SJCRH30 (cell line): ENCODE results near the gene PCK1. TPM values are rescaled to one million over a fixed set of nuclear protein-coding genes. Genes with fewer than 3 reads are reported as not detected.
A peak's percentile ranks its signal among the peaks of the same experiment; 100 is the strongest.

Source experiments
- DNase-seq, 2 experiments: peaks; one replicate each; pipeline ENCODE4 v3.0.0-alpha.2; 2015 to 2020
- H3K27ac ChIP-seq: fragments of 250-450 bp; sonication (Bioruptor Pico); 2 replicates; pipeline ENCODE4 v1.5.1; 2020; ENCODE audit warnings: mild to moderate bottlenecking, moderate library complexity
- H3K27me3 ChIP-seq: fragments of 250-450 bp; sonication (Bioruptor Pico); 2 replicates; pipeline ENCODE4 v1.5.1; 2020; ENCODE audit warnings: mild to moderate bottlenecking, moderate library complexity
- H3K36me3 ChIP-seq: fragments of 250-450 bp; sonication (Bioruptor Pico); 2 replicates; pipeline ENCODE4 v1.5.1; 2020; ENCODE audit warnings: mild to moderate bottlenecking, moderate library complexity
- H3K4me1 ChIP-seq: fragments of 250-450 bp; sonication (Bioruptor Pico); 2 replicates; pipeline ENCODE4 v1.5.1; 2020; ENCODE audit warnings: mild to moderate bottlenecking, moderate library complexity
- H3K4me3 ChIP-seq: fragments of 250-450 bp; sonication (Bioruptor Pico); 2 replicates; pipeline ENCODE4 v1.5.1; 2020; ENCODE audit warnings: mild to moderate bottlenecking, moderate library complexity
- H3K9me3 ChIP-seq: fragments of 250-450 bp; sonication (Bioruptor Pico); replicated peaks from 2 replicates; pipeline ENCODE4 v1.5.1; 2020; ENCODE audit warnings: mild to moderate bottlenecking, moderate library complexity
- total RNA-seq: library from RNA; depleted of rRNA; stranded (reverse); fragments of >200 nt; shearing (Covaris generic); gene quantifications from 2 replicates; pipeline ENCODE4 v1.2.3, GENCODE V29; 2014

PCK1 gene
- total RNA-seq, 1 experiment from 2014 or later: not detected

- no peak for DNase-seq
- H3K36me3 ChIP-seq: no peaks in the 10 kb centered on the region
- H3K4me1 ChIP-seq: peaks cover 29% of the 10 kb centered on the region
- H3K27me3 ChIP-seq: no peaks in the 10 kb centered on the region; the same call in 1 of the 2 replicates
- H3K27ac ChIP-seq: no peak overlapping the region
- H3K9me3 ChIP-seq: no peaks in the 10 kb centered on the region
- no peak overlapping the region for H3K4me3 ChIP-seq
These were observed 11.0 kb downstream of the PCK1 start for GRCh38 chr20:57571782-57572416.

DNA sequence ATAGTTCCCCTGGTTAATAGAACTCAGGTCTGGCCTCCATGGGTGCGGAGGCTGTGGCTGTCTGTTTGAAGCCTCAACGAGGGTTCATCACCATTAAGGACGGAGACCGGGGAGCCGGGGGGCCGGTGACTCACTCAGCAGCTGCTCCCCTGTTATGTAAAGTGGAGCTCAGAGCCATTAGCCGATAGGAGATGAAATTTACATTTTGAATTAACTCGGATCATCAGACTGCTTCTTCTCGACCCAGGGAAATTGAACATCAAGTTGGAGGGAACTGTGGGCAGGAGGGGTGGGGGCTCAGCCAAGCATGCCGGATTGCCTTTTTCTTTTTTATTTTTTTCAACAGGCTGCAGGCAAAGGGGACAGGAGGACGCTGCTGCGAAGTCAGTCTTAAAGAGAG, 12.3 kb downstream of the PCK1 start:
- Histone ChIP-seq H3K36me3 (no peaks in the 10 kb centered on the region), H3K27me3 (peaks cover under 1% of the 10 kb centered on the region), H3K4me1 (peaks cover 29% of the 10 kb centered on the region), H3K4me3 (peak overlapping the region; percentile 12), H3K27ac (peak overlapping the region; percentile 13), H3K9me3 (no peaks in the 10 kb centered on the region)
- peak; percentile 76 to 79 for DNase-seq

- H3K27me3 ChIP-seq: peaks cover 7% of the 10 kb centered on the region
- H3K9me3 ChIP-seq: no peaks in the 10 kb centered on the region
- H3K36me3 ChIP-seq: no peaks in the 10 kb centered on the region
- H3K4me1 ChIP-seq: peaks cover 29% of the 10 kb centered on the region
- H3K4me3 ChIP-seq: peak overlapping the region; percentile 12
- H3K27ac ChIP-seq: peak overlapping the region; percentile 13
- DNase-seq: peak; percentile 82 to 90
These were observed 13.0 kb downstream of the PCK1 start for GRCh38 chr20:57573894-57574293.

DNA sequence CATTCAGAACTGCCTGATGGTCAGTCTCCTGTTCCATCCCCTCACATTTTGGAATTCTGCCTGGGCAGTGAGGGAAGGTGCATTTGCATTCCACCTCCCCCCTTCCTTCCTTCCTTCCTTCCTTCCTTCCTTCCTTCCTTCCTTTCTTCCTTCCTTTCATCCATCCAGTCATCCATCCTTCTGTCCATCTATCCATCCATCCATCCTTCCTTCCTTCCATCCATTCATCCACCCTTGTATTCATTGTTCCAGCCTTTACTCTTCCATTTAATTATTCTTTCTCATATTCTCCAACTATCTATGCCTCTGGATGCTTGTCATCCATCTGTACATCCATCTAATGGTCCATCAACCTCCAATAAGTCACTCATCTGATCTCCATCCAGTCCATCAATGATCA, 14.0 kb downstream of the PCK1 start:
- Histone ChIP-seq H3K36me3 (no peaks in the 10 kb centered on the region), H3K4me1 (peaks cover 29% of the 10 kb centered on the region), H3K27me3 (peaks cover 14% of the 10 kb centered on the region), H3K4me3 (no peak overlapping the region), H3K9me3 (no peaks in the 10 kb centered on the region), H3K27ac (no peak overlapping the region)
- DNase-seq: no peak

DNA sequence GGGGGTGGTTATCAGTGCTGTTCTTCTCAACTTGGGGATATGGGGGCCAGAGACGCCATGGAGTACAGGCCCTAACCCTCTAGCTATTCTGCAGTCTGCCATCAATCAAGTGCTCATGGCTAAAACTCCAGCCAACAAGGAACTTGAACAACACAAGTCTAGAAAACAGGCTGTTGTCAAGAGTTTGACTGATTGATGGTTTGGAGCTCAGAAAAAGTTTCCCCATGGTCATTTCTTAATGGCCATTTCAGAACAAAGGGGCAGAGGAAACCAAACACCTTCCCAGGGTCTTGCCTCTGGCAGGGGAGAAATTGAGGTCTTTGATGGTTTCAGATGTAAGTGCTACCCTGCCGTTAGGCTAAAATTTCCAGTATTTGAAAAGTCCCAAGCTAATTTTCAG, 15.1 kb downstream of the PCK1 start:
- H3K27me3 ChIP-seq: peaks cover 23% of the 10 kb centered on the region
- no peak for DNase-seq

GRCh38 chr20:57576617-57577550, 16.0 kb downstream of the PCK1 start:
- Histone ChIP-seq H3K36me3 (no peaks in the 10 kb centered on the region), H3K27ac (no peak overlapping the region), H3K4me1 (peaks cover 17% of the 10 kb centered on the region), H3K9me3 (no peaks in the 10 kb centered on the region), H3K4me3 (no peak overlapping the region), H3K27me3 (peaks cover 29% of the 10 kb centered on the region)
- DNase-seq: no peak

More for the DNA sequence above, 15.1 kb downstream of the PCK1 start:
- Histone ChIP-seq H3K4me3 (no peak overlapping the region), H3K4me1 (peaks cover 21% of the 10 kb centered on the region), H3K9me3 (no peaks in the 10 kb centered on the region), H3K36me3 (no peaks in the 10 kb centered on the region), H3K27ac (no peak overlapping the region)

GRCh38 chr20:57577679-57578475, 17.0 kb downstream of the PCK1 start:
- no peak for DNase-seq
- Histone ChIP-seq H3K9me3 (no peaks in the 10 kb centered on the region), H3K4me1 (peaks cover 16% of the 10 kb centered on the region), H3K4me3 (no peak overlapping the region), H3K27ac (no peak overlapping the region), H3K36me3 (no peaks in the 10 kb centered on the region), H3K27me3 (peaks cover 29% of the 10 kb centered on the region)

DNA sequence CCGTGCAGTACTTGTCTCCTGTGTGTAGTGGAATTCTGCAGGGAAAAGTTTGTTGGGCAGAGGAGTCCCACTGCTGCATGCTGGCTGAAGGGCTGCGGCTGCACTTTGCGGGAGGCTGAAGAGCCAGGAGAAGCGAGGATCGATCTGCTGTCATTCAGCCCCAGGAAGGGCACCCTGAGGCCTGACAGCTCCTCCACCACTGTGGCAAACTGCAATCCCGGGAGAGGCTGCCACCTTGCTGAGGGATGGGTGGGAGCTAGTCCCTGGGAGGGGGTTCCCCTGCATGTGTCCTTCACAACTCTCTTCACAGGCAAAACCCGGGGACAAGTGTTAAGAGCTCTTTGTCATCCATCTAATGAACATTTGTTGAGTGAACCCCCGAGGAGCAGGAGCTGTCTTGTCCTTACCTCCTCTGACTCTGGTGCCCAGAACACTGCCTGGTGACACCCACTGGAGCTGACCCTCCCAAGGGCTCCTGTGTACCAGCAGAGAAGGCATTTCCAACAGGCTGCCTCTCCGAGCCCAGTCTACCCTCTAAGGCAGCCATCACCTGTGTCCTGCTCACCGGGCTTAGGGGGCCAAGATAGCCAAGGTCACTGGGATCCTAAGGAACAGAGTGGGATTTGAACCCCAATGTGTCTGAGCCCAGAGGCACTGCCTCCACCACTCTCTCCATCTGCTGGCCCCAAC, 17.7 kb downstream of the PCK1 start:
- Histone ChIP-seq H3K4me1 (peaks cover 9% of the 10 kb centered on the region), H3K27ac (no peak overlapping the region), H3K9me3 (no peaks in the 10 kb centered on the region), H3K36me3 (no peaks in the 10 kb centered on the region), H3K27me3 (peaks cover 29% of the 10 kb centered on the region), H3K4me3 (no peak overlapping the region)
- no peak for DNase-seq

GRCh38 chr20:57579331-57579897, 18.5 kb downstream of the PCK1 start:
- Histone ChIP-seq H3K4me1 (peaks cover 1% of the 10 kb centered on the region), H3K27ac (no peak overlapping the region), H3K4me3 (no peak overlapping the region), H3K36me3 (no peaks in the 10 kb centered on the region), H3K9me3 (no peaks in the 10 kb centered on the region), H3K27me3 (peaks cover 29% of the 10 kb centered on the region)
- no peak for DNase-seq

GRCh38 chr20:57579898-57580447, 19.1 kb downstream of the PCK1 start:
- no peaks in the 10 kb centered on the region for H3K9me3 ChIP-seq
- H3K27me3 ChIP-seq: peaks cover 29% of the 10 kb centered on the region
- H3K4me1 ChIP-seq: peaks cover 4% of the 10 kb centered on the region; the same call in 1 of the 2 replicates
- no peak for DNase-seq
- H3K36me3 ChIP-seq: no peaks in the 10 kb centered on the region
- no peak overlapping the region for H3K4me3 ChIP-seq
- H3K27ac ChIP-seq: no peak overlapping the region

DNA sequence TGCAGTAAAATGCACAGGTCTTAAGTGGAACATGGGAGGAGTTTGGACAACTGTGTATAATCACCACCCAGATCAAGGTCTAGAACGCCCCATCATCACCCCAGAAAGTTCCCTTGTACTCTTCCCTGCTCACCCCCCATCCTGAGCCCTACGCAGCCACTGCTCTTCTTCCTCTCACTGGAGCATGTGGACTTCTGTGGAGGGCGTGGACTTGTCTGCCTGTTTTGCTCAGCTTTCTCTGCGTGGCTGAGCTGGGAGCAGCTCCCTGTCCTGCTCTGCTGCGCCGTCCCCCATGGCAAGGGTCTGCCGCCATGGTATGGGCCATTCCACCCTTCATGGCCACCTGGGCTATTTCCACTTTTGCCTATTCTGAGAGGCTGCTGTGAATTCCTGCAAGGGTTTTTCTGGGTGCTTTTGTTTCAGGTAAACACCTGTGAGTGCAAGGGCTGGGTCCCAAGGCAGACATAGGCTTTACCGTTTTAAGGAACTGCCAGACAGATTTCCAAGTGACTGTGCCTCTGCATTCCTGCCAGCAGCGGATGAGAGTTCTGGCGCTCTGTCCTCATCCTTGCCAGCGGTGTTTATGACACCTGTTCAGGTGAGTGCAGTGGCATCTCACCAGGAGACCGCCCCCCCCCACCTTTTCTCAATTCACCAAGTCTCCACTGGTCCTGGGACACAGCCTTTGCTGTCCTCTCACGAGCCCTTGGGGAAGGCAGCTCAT, 19.7 kb downstream of the PCK1 start:
- no peaks in the 10 kb centered on the region for H3K36me3 ChIP-seq
- no peak overlapping the region for H3K4me3 ChIP-seq
- no peaks in the 10 kb centered on the region for H3K9me3 ChIP-seq
- no peak overlapping the region for H3K27ac ChIP-seq
- H3K4me1 ChIP-seq: peaks cover 6% of the 10 kb centered on the region; the same call in 1 of the 2 replicates
- H3K27me3 ChIP-seq: peaks cover 29% of the 10 kb centered on the region
- no peak for DNase-seq

DNA sequence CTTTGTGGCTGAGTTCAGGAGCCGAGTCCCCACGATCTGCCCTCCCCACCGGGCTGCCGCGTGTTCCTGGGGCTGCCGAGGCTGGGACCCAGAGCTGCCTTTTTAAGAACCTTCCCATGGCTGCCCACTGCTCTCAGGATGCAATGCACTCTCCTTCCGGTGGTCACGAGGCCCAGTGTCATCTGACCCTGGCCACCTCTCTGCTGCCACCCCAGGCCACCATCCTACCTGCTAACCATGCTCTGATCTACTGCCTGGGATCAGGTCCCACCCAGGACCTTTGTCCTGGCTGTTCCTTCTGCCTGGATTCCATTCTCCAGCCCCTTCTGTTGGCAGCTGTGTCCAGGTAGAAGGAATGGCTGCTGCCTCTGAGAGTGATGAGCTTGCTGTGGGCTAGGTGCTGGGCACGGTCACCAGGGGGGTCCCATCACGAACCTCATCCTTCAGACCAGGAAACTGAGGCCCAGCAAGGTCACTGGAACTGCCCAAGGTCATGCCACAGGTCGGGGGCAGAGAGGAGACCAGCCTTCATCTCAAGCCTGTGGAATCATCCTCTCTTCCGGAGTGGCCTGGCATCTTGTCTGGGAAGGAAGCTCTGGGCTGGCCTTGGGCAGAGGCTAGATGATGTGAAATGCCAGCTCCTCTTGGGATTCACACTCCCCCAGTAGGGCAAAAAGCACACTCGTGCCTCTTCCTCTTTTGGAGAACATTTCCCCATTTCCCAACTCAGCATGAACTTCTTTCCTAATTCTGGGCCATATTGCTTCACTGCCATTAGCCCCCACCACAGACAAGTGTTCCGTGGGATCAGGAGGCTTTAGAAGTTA, 20.5 kb downstream of the PCK1 start:
- Histone ChIP-seq H3K9me3 (no peaks in the 10 kb centered on the region), H3K27ac (no peak overlapping the region), H3K4me3 (no peak overlapping the region), H3K4me1 (peaks cover 6% of the 10 kb centered on the region; the same call in 1 of the 2 replicates), H3K36me3 (no peaks in the 10 kb centered on the region), H3K27me3 (peaks cover 29% of the 10 kb centered on the region)
- DNase-seq: no peak

DNA sequence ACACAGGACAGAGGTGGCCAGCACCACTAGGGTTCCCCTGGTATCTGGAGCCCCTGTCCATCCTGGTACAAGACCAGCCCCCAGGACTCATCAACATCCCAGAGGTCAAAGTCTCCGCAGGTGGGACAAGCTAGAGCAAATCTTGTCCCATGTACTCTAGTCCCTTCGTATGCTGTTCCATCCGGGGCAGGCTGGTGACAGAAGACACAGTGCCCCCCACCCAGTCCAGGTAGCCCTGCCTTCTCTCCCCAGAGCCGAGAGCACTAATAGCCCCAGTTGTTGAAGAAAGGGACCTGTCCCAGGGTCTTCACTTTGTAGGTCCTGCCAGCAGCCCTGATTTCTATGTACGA, 21.1 kb downstream of the PCK1 start:
- Histone ChIP-seq H3K36me3 (no peaks in the 10 kb centered on the region), H3K9me3 (no peaks in the 10 kb centered on the region), H3K4me3 (no peak overlapping the region), H3K27ac (no peak overlapping the region), H3K4me1 (peaks cover 6% of the 10 kb centered on the region; the same call in 1 of the 2 replicates), H3K27me3 (peaks cover 29% of the 10 kb centered on the region)
- no peak for DNase-seq
